Activated CD4-positive, CD25-positive, alpha-beta regulatory T cell treated with anti-CD3 and anti-CD28 coated beads, Interleukin-2, amount 50 U/mL, for 72 hours (primary cell): ENCODE measurements around the gene NFATC2.

ENCODE experiments used
- DNase-seq: peaks from one replicate; pipeline ENCODE4 v3.0.0; 2021

The NFATC2 gene

DNA sequence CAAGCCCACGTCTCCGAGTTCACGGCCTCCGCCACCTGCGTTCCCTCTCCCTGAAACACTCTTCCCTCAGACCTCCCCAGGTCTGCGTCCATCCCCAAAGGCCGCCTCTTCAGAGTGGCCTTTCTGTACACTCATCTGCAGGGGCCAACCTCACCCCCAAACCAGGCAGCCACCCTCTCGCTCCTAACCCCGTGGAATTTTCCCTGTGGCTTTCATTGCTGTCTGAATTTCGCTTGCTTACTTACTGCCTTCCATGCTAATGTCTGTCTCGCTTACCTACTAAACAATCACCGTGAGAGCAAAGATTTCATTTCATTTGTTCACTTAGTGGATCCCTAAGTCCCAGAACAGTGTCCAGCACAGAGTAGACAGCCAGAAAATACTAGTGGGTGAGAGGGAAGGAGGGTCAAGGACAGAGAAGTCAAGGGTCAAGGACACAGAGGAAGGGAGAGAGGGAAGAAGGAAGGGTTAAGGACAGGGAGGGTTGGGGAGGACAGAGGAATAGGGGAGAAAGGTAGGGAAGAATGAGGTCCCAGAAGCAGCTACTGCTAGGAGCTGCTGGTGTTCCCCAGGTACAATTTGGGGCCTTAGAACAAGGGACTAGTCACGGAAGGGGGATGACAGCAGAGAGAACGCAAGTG is 114.7 kb downstream of the NFATC2 start:
- DNase-seq = no peak

DNA sequence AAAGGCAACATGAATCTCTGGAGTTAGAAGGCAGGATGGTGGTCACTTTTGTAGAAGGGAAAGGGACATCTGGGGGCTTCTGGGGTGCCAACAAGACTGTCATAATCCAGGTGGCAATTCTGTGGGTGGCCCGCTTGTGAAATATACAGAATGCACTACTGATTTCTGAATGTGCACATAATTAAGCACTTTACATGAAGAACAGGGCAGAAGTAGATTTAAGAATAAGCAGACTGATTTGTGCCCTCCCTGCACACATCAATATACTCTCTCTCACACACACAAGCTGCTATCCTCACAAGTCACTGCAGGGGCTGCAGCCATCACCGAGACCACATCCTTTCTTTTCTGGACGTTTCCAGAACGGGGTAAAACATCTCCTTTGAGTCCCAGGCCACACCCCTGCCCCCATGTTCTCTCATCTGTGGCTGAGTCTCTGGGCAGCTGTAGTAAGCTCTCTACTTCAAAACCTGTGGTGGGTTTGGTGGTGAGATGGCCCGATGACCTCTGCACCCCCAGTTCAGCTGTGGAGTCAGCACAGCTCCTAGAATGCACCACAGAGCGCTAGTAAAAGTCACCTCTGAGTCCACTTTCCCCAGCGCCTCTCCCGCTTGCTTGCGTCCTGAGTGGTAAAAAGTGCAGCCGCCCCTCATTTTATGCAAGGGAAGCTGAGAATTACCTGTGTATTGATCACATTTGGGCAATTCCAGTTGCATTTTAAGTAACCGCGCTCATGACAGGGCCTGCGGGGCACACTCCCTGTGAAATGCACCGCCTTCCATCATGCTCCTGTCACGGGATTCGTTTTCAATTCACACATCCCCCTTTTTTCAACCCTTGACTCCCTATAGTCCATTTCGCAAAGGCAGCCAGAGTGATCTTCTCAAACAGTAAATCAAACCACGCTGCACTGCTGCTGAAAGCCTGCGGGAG is 115.5 kb downstream of the NFATC2 start:
- DNase-seq = no peak

DNA sequence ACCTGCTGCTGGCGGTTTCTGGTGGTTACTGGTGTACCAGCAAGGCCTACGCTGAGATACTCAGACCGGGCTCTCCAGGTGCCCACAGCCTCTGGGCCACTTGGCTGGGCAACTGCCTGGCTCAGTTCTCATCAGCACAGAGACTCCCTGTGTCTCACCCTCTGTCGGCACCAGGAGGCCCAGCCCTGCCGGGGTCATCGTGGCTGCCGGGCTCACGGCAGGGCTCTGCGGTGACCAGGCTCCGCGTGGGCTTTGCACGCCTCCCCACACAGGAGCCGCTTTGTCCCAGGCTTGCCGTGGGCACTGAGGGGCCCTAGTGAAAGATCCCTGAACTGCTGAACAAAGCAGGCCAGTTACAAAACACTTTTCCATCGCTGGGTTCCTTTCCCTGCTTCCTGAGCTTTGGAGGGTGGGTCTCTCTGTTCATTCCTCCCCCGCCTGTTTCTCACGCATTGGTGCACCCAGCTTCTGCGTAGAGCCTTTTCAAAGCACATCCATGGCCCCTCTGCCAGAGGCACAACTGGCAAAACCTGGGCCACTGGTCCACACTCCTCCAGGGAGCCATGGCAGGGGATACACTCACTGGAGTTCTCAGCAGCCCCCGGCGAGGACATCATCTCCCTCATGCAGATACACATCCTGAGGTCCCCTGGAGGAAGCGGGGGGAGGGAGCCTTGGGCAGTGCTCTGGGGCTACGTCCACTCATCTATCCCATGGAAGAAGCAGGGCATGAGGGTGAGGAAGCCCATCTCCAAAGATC is 117.0 kb downstream of the NFATC2 start:
- peak; percentile 44 for DNase-seq

DNA sequence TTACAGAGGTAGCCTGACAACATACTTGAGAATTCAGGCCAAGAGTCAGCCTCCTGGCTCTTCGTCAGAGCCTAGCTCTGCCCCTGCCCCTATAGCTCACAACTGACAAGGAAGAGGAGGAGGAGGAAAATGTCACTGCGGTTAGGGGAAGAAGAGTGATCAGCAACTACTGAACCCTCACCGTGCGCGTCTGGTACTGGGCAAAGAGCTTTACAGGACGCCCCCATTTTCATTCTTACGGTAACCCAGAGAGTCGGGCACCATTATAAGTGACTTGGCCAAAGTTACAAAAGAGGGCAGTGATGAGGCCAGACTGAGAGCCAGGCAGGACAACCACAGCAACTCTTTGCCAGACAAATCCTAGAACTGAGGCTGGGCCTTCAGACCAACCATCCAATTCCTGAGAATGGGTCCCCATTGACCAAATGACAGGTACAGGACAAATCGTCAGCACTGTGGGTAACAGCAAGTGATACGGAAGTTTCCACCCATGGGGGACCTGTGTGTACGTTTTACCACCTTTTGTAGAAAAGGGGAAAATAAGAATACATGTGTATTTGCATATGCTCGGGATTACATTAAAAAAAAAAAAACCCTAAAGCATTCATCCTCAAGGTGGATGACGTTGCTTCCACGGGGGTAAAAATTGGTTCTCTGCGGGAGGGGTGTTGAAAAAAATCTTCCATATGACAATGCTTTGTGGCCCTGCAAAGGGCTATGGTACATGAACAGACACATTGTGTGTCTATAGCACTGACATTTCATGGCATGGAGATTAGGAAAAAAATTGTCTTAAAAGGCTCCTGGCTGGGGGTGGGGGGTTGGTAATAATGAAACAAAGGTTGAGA is 118.0 kb downstream of the NFATC2 start:
- DNase-seq = no peak

DNA sequence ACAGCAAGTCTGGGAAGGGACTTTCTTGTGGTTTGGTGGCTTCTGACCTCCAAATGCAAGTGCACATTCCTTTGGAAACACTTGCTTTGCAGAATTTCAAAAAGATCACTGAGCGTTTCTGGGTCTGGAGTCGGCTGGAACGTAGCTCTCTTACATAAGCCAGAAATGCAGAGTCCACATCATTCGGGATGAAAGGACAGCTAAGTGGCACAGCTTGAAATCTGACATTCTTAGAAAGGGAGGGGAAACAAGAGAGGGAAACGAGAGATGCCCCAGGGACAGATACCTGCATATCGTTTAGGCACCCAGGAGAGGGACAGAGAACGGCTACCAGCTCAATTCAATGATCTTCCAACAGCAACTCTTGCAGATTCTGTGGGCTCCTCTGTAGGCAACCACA is 118.7 kb downstream of the NFATC2 start:
- no peak for DNase-seq

DNA sequence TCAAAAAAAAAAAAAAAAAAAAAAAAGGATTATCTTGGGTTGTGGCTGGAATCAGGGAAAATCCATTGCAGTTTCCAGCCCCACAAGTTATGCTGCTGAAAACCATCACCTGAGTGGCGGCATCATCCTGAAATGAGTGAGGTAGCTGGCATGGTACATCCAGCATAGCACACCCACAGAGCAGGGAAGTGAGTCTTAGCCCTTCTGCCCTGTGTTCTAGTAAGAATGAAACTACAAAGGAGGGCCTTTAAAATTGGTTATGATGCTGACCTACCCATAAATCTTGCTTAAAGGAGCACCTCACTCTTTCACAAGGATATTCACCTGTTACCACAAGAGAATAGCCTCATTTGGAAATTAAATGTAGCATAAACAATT is 119.2 kb downstream of the NFATC2 start:
- no peak for DNase-seq

DNA sequence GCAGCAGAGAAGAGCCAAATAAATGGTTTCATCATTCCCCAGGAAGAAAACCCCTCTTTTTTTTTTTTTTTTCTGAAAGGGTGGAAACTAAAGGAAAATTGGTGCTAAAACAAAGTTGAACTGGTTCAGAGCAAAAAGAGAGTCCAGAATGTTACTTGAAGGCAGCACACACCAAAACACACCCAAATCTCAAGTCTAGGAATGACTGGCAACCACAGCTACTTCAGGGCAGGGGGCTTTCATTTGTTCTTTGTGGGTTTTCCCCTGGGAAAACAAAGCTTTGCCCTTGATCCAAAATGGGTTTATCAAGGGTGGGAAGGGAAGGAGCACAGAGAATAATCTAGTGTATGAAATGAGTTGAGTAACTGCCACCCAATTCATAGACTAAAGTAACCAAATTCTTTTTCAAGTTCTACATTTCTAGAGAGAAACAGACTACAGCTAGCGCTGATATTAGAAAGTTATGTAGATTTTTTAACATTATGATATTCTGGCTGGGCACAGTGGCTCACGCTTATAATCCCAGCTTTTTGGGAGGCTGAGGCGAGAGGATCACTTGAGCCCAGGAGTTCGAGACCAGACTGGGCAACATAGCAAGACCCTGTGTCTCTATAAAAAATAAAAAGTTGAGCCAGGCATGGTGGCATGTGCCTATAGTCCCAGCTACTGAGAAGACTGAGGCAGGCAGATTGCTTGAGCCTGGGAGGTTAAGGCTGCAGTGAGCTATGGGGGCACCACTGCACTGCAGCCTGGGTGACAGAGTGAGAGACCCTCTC is 119.8 kb downstream of the NFATC2 start:
- DNase-seq = no peak

DNA sequence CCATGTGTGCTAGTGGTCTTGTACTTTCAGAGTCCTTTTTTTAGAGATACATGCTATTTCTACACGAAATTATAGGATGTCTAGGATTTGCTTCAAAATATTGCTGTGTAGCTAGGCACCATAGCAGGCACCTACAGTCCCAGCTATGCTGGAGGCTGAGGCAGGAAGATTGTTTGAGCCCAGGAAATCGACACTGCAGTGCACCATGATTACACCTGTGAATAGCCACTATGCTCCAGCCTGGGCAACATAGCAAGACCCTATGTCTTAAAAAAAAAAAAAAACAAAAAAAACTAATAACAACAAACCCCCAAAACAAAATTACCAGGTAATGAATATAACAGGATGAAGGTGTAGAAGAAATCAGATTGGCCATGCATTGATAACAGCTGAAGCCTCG is 121.7 kb downstream of the NFATC2 start:
- DNase-seq = no peak

DNA sequence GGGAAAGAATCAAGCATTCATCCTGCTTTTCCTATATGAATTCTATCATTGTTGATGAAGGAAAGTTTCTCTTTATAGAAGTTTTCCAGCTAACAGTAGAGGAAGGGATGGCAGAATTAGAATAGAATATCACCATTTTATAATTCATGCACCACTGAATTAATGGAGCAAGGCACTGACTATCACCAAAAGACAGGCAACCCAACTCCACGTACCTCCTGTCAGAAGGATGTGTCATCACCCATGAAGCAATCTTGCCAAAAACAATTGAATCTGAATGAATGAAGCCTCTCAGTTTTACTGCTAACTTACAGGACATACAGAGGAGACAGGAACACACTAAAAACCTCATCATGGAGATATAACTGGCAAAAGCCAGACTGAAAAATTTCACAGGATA is 122.4 kb downstream of the NFATC2 start:
- DNase-seq = no peak

DNA sequence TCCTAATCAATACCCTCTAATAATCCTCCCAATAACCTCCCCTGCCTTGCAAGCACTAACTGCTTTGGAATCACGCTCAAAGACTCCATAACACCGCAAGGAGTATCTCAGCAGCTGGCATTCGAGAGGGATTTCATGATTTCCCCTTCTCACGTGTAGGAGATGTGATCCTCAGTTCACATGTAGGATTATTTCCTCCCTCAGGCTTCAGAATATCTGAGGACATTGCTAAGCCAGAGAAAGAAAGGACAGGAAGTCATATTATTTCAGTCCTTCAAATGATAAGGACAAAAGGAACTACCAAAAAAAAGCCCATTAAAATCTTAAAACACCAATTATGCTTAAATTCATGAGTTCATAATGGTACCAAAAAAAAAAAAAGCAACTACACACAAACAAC is 122.9 kb downstream of the NFATC2 start:
- no peak for DNase-seq

DNA sequence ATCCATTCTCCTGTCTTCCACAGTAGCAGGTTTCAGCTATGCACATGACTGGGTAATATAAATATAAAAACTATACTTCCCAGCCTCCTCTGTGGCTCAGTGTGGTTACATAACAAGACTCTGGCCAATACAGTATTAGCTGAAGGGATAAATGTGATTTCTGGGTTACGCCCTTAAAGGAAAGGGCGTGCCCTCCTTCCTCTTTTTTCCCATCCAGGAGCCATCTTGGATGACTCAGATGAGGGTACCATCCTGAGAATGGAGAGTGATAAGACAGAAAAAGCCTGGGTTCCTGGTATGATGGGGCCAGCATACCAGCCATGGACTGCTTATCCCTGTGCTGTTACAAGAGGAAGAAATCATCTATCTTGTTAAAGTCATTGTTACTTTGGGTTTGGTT is 123.3 kb downstream of the NFATC2 start:
- DNase-seq = no peak

DNA sequence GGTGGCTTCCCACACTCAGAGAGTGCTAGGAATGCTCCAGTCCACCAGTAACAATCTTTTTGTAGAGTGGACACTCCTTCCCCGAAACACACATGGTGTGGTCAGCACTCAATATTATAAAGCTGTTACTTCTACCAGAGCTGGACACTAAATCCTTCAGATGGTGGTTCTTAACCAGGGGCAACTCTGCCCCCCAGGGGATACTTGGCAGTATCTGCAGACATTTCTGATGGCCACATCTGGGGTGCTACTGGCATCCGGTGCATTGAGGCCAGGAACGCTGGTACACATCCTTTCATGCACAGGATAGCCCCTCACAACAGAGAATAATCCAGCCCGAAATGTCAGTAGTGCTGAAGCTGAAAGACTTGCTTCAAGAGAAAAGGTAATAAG is 124.4 kb downstream of the NFATC2 start:
- DNase-seq = no peak

DNA sequence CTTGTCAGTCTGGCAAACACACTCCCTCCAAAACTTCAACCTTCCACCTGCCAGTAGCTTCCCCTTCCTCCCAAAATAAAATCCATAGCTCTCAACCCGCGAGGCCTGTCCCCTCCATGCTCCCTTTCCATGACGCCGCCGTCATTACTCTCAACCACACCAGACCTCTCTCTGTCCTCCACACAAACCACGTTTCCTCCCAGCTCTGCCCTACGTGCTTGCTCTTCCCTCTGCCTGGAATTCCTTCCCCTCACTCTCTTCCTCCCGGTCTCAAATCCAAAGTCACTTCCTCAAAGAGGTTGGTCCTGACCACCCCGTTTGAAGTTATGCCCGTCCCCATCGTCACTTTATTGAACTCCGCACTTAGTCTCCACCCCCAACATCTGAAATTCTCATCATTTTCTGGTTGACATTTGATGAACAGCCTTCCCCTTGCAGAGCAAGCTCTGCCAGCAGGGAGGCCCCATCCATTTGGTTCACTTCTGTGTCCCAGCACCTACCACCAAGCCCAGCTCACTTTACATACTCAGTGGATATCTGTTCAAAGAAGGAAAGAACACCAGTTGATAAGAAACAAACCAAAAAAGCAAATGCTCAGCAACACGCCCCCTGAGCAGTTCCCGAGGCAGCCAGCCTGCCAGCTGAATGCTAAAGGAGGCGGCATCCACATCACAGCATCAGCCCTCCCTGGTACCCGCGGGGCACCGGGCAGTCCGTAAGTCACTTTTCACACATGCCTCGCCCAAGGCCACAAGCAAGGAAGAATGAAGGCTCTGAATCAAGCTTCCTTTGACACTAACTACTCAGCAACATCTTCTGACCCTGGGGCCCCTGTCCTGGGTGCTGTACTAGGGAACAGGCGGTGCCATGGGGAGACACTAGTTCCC is 125.0 kb downstream of the NFATC2 start:
- no peak for DNase-seq

DNA sequence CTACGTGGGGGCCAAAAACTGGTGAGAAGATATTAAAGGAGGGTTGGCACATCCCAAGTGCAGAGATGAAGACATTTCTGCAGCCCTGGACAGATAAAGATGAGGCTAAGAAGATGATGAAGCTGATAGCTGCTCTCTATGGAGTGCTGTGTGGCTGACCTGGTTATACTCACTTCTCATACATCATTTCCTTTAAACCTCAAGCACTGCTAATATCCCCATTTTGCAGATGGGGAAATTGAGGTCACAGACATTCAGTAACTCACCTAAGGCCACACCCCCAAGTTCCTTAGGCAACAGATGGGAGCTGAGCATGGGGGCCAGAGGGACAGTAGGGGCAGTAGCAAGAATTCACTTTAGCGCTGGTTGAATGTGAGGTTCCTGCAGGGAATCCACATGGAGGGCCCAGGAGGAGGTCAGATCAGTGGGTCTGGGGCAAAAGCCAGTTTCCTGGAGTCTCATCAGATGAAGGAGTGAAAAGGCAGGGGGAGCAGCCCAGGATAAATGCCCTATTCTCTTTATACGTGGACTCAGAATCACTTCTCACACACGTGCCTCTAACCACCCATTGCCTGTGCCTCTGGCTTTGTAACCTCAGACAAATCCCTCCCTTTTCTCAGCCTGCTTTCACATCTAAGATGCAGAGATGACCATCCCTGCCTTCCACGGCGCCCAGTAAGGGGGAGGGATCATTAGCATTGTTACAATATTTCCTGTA is 125.8 kb downstream of the NFATC2 start:
- no peak for DNase-seq

DNA sequence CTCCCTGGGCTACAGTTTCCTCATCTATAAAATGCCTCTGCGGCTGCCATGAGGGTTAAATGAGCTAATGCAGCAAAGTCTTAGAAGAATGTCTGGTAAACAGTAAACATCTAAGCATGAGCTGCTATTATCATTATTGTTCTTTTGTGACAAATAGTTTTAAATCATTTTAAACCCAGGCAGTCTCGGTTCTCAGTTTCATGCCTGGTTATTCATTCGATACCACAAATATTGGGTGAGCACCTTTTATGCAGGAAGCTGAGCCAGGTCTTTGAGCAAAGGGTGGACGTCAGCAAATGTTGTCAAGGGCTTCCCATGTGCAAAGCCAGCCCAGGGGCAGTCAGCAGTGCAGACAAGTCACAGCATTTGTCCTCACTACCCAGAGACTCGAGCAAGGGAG is 128.7 kb downstream of the NFATC2 start:
- no peak for DNase-seq

DNA sequence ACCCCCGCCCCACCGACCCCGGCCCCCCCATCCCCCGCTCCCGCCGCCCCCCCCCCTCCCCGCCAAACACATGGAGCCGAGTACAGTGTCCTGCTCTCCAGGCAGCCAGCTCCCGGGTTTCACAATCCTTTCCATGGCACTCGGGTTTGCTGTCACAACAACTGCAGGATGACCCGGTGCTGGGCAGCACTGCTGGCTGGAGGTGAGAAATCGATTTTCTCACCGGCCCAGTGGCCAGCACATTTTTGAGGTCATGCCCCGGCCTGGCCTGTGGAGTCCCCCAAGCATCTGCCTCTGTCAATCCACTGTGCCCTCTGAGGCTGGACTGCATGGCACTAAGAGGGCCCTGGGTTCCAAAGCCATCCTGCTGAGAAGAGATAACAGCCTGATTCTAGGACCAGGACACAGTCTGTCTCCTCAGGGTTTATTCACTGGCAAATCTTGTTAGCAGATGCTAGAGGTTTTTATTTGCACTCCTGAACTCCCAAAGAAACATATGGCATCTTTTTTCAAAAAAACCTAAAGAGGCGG is 129.5 kb downstream of the NFATC2 start:
- DNase-seq = no peak

DNA sequence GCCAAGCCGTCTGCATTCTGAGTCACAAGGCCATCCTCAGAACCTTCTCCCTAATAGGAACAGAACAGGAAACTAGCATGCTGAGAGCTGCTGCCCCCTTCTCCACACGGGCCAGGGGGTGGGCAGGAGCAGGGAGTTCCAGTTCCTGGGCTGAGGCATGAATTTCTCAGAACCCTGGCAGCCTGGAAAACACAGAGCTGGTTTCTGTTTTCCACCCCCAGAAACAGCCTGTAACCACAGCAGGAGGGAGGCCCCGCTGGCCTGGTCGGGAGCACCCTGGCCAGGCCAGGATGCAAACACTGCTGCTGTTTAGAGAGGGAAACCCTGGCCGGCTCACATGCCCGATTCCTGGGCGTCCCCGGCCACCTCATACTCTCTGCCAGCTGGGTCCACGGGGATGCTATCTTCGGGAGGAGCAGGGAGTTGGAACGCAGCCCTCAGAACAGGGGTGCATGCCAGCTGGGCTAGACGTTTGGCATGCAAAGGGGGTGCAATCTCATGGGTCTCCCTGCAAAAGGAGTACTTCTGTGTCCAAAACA is 130.1 kb downstream of the NFATC2 start:
- DNase-seq = no peak

DNA sequence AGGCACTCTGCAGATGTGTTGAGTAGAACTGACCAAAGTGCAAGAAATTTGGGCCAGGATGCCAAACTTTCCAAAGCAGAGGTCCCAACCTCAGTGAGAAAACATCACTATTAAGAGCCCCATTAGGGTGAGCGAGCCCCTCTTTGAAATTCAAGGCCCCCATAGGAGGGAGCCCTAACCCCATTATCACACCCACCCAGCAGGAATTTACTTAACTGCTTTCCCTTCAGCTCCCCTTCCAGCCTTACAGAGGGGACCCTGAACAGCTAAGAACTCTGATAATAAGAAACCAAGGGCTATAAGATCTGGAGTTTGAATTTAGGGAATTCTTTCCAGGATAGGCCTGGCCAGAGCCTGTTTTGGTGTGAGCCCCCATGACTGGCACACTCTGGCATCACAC is 130.6 kb downstream of the NFATC2 start:
- no peak for DNase-seq

DNA sequence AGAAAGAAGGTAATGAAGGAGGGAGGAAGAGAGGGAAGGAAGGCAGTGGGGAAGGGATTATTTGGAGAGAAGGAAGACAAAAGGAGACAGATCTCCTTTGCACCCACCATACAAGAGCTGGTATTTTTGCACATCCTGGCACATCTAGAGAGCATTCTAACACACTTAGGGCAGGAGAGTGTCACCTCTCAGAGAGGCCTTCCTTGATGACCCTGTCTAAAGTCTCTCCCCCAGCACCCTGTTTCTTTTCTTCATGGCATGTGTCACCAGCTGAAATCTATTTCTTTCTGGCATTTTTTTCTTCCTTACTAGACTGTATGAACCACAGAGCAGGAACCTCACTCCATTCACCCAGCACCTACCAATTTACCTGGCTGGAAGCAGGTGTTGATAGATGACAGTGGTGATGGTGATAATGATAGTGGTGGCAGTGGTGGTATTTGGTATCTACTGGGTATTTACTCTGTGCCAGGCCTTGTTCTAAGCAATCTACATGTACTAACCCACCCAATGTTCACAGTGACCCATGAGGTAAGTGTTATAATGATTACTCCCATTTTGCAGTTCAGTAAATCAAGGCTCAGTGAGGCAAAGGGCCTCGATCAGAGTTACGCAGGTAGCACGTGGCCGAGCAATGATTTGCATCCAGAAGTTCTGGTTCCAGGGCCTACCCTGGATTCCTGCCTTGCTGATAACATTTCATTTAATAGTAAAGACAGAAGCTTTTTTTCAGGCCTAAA is 131.8 kb downstream of the NFATC2 start:
- DNase-seq = no peak
